Activated CD4-positive, alpha-beta T cell treated with anti-CD3 and anti-CD28 coated beads for 1 hour (primary cell): Measurements from ENCODE around the gene GPC5.
"Not testable (repeated sequence)": the region's sequence is repeated elsewhere in the genome, so short reads cannot be mapped to it uniquely, and the experiment has no call there.

ENCODE experiments used
- DNase-seq: peaks from one replicate; pipeline ENCODE4 v3.0.0-alpha.2; 2020

The GPC5 gene

GRCh38 chr13:91660076-91660415 lies 261.6 kb downstream of the GPC5 start:
- no peak for DNase-seq

- no peak for DNase-seq
Measured at GRCh38 chr13:91661692-91662490, 263.5 kb downstream of the GPC5 start.

GRCh38 chr13:91664039-91664438 lies 265.6 kb downstream of the GPC5 start:
- DNase-seq, result no peak

GRCh38 chr13:91667486-91667885 lies 269.1 kb downstream of the GPC5 start:
- no peak for DNase-seq

- no peak for DNase-seq
Measured at GRCh38 chr13:91668866-91669495, 270.6 kb downstream of the GPC5 start.

- DNase-seq, result not testable (repeated sequence)
Measured at GRCh38 chr13:91674347-91674746, 275.9 kb downstream of the GPC5 start.

GRCh38 chr13:91684746-91685145 lies 286.3 kb downstream of the GPC5 start:
- DNase-seq, result no peak

- DNase-seq, result no peak
Measured at GRCh38 chr13:91690944-91691343, 292.5 kb downstream of the GPC5 start.

GRCh38 chr13:91693466-91693865 lies 295.0 kb downstream of the GPC5 start:
- DNase-seq, result no peak

GRCh38 chr13:91698308-91698707 lies 299.9 kb downstream of the GPC5 start:
- no peak for DNase-seq

GRCh38 chr13:91698767-91699166 lies 300.3 kb downstream of the GPC5 start:
- DNase-seq, result no peak

- DNase-seq, result no peak
Measured at GRCh38 chr13:91699863-91700262, 301.4 kb downstream of the GPC5 start.

- DNase-seq, result no peak
Measured at GRCh38 chr13:91701975-91702374, 303.6 kb downstream of the GPC5 start.

- no peak for DNase-seq
Measured at GRCh38 chr13:91702411-91702810, 304.0 kb downstream of the GPC5 start.

- DNase-seq, result no peak
Measured at GRCh38 chr13:91704398-91704797, 306.0 kb downstream of the GPC5 start.

- no peak for DNase-seq
Measured at GRCh38 chr13:91708558-91708957, 310.1 kb downstream of the GPC5 start.

- DNase-seq, result no peak
Measured at GRCh38 chr13:91709180-91709579, 310.8 kb downstream of the GPC5 start.

GRCh38 chr13:91710733-91711132 lies 312.3 kb downstream of the GPC5 start:
- no peak for DNase-seq

GRCh38 chr13:91714855-91715254 lies 316.4 kb downstream of the GPC5 start:
- DNase-seq, result no peak

- no peak for DNase-seq
Measured at GRCh38 chr13:91716436-91717065, 318.1 kb downstream of the GPC5 start.

- no peak for DNase-seq
Measured at GRCh38 chr13:91719033-91719432, 320.6 kb downstream of the GPC5 start.

- DNase-seq, result no peak
Measured at GRCh38 chr13:91721413-91721812, 323.0 kb downstream of the GPC5 start.

GRCh38 chr13:91722267-91722884 lies 324.0 kb downstream of the GPC5 start:
- no peak for DNase-seq

- no peak for DNase-seq
Measured at GRCh38 chr13:91724591-91724990, 326.2 kb downstream of the GPC5 start.
